ENCODE measurements around the gene CAMK2B.

CAMK2B gene

GRCh38 chr7:44324204-44324480 lies 1.3 kb downstream of the CAMK2B start:
- H3K4me3 ChIP-seq (ENCODE audit: low read length): no peak overlapping the region
- no peaks in the 10 kb centered on the region for H3K9me2 ChIP-seq (replicated peaks; ENCODE audit: control insufficient read depth, low read length)
- no peak overlapping the region for H3K4me2 ChIP-seq (ENCODE audit: low read length)
- H3K27me3 ChIP-seq (ENCODE audit: control insufficient read depth, low read length): peaks cover 40% of the 10 kb centered on the region
- H3K27ac ChIP-seq (ENCODE audit: low read depth, low read length): no peak overlapping the region
- no peaks in the 10 kb centered on the region for H4K20me1 ChIP-seq (ENCODE audit: control insufficient read depth, insufficient read depth, low read depth, low read length)
- no peaks in the 10 kb centered on the region for H3F3A ChIP-seq (ENCODE audit: control insufficient read depth, insufficient read depth)
- no peaks in the 10 kb centered on the region for H3K36me3 ChIP-seq (ENCODE audit: control insufficient read depth, low read length)
- TF ChIP-seq, protein P1, sequence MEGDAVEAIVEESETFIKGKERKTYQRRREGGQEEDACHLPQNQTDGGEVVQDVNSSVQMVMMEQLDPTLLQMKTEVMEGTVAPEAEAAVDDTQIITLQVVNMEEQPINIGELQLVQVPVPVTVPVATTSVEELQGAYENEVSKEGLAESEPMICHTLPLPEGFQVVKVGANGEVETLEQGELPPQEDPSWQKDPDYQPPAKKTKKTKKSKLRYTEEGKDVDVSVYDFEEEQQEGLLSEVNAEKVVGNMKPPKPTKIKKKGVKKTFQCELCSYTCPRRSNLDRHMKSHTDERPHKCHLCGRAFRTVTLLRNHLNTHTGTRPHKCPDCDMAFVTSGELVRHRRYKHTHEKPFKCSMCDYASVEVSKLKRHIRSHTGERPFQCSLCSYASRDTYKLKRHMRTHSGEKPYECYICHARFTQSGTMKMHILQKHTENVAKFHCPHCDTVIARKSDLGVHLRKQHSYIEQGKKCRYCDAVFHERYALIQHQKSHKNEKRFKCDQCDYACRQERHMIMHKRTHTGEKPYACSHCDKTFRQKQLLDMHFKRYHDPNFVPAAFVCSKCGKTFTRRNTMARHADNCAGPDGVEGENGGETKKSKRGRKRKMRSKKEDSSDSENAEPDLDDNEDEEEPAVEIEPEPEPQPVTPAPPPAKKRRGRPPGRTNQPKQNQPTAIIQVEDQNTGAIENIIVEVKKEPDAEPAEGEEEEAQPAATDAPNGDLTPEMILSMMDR (IDR thresholded peaks at IDR 0.05; ENCODE audit: low read depth, low read length, poor library complexity, severe bottlenecking): no peak
- no peak for TF ChIP-seq EZH2phosphoT487 (IDR thresholded peaks at IDR 0.05; ENCODE audit: borderline replicate concordance, low read length)
- no peaks in the 10 kb centered on the region for H3K4me1 ChIP-seq (ENCODE audit: control insufficient read depth, low read length)
- no peaks in the 10 kb centered on the region for H3K9me3 ChIP-seq (ENCODE audit: control insufficient read depth, insufficient read depth, low read length)
- H3K79me2 ChIP-seq (ENCODE audit: control insufficient read depth, low read length): no peaks in the 10 kb centered on the region

DNA sequence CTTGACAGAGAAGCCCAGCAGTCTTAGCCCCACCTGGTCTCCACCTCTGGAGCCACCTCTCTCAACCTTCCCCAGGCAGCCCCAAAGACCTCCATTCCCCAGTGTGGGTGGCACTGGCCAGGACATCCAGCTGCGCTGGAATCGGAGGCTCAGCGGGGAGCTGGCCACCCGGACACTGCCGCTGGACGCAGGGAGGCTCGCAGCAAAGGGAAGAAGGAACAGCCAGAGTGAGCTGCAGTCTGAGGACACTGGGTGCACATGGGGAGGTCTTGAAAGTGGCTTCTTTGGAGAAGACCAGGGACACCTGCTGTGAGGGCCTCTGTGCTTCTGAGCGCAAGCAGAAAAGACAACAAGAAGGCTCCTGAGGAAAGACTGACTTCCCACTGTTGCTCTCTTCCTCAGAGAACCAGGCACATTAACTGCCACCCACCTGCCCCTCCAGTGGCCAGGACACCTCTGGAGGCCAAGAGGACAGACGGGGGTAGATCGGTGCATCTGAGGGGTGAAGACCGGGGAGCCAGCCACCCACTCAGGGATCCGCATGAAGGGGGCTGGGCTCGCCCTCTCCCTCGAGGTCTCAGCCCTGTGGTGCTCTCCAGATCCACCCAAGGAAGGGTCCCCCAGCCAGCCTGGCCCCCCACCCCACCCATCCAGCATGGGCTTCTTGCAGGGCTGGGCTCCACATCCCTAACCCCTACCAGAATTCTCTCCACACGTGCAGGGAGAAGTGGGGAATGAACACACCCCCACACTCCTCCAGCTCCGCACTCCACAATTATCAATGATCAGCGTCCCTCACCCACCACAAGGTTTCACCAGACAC lies 1.8 kb downstream of the CAMK2B start:
- Histone ChIP-seq H3K36me3 (ENCODE audit: control insufficient read depth, low read length) (no peaks in the 10 kb centered on the region), H3K27me3 (ENCODE audit: control insufficient read depth, low read length) (peaks cover 40% of the 10 kb centered on the region), H3K4me1 (ENCODE audit: control insufficient read depth, low read length) (no peaks in the 10 kb centered on the region), H3F3A (ENCODE audit: control insufficient read depth, insufficient read depth) (no peaks in the 10 kb centered on the region), H3K9me2 (replicated peaks; ENCODE audit: control insufficient read depth, low read length) (no peaks in the 10 kb centered on the region), H3K4me3 (ENCODE audit: low read length) (no peak overlapping the region), H3K27ac (ENCODE audit: low read depth, low read length) (no peak overlapping the region), H3K9me3 (ENCODE audit: control insufficient read depth, insufficient read depth, low read length) (no peaks in the 10 kb centered on the region), H3K4me2 (ENCODE audit: low read length) (no peak overlapping the region), H3K79me2 (ENCODE audit: control insufficient read depth, low read length) (no peaks in the 10 kb centered on the region), H4K20me1 (ENCODE audit: control insufficient read depth, insufficient read depth, low read depth, low read length) (no peaks in the 10 kb centered on the region)
- TF ChIP-seq EZH2phosphoT487 (IDR thresholded peaks at IDR 0.05; ENCODE audit: borderline replicate concordance, low read length): no peak
- TF ChIP-seq, protein P1 (IDR thresholded peaks at IDR 0.05; ENCODE audit: low read depth, low read length, poor library complexity, severe bottlenecking): no peak

- H3K4me1 ChIP-seq (ENCODE audit: control insufficient read depth, low read length): no peaks in the 10 kb centered on the region
These were observed 2.6 kb downstream of the CAMK2B start for GRCh38 chr7:44322631-44323363.

More at GRCh38 chr7:44322631-44323363, 2.6 kb downstream of the CAMK2B start:
- Histone ChIP-seq H3K36me3 (ENCODE audit: control insufficient read depth, low read length) (no peaks in the 10 kb centered on the region), H3K9me2 (replicated peaks; ENCODE audit: control insufficient read depth, low read length) (no peaks in the 10 kb centered on the region), H3K79me2 (ENCODE audit: control insufficient read depth, low read length) (no peaks in the 10 kb centered on the region), H3K27me3 (ENCODE audit: control insufficient read depth, low read length) (peaks cover 46% of the 10 kb centered on the region), H3K4me2 (ENCODE audit: low read length) (no peak overlapping the region), H3K9me3 (ENCODE audit: control insufficient read depth, insufficient read depth, low read length) (no peaks in the 10 kb centered on the region), H4K20me1 (ENCODE audit: control insufficient read depth, insufficient read depth, low read depth, low read length) (no peaks in the 10 kb centered on the region), H3K4me3 (ENCODE audit: low read length) (no peak overlapping the region), H3F3A (ENCODE audit: control insufficient read depth, insufficient read depth) (no peaks in the 10 kb centered on the region), H3K27ac (ENCODE audit: low read depth, low read length) (no peak overlapping the region)
- TF ChIP-seq EZH2phosphoT487 (IDR thresholded peaks at IDR 0.05; ENCODE audit: borderline replicate concordance, low read length): no peak
- TF ChIP-seq, protein P1 (IDR thresholded peaks at IDR 0.05; ENCODE audit: low read depth, low read length, poor library complexity, severe bottlenecking): no peak
